Stimulated activated CD8-positive, alpha-beta memory T cell treated with anti-CD3 and anti-CD28 coated beads, Interleukin-7, amount 100 ng/mL, for 1 hour (primary cell): Measurements from ENCODE around the gene TACC2.
"Not testable (repeated sequence)": the region's sequence is repeated elsewhere in the genome, so short reads cannot be mapped to it uniquely, and the experiment has no call there.

Source experiments
- DNase-seq, 2 donors: peaks; one replicate each; pipeline ENCODE4 v3.0.0-alpha.2; 2020; ENCODE audit warnings: low read depth in 2 of 2

The TACC2 gene

GRCh38 chr10:121978511-121978910 lies 10.5 kb upstream of the TACC2 start:
- no peak for DNase-seq

DNA sequence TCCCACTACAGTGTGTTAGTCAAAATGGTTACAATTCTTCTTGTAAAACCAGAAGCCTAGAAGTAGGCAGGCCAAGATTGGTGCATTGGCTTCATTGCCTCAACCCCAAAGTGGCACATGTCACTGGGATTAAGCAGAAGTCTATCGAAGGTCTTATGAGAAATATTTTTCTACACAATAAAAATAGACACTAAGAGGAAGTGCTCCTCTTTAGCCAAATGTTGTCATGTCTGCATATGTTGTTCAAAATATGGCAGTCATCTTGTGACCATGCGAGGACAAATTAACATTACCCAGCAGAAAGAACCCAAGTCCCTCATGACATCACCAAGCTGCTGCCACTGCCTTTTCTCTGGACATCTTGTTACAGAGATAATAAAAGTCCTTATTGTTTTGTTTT lies 7.6 kb upstream of the TACC2 start:
- DNase-seq, result no peak

DNA sequence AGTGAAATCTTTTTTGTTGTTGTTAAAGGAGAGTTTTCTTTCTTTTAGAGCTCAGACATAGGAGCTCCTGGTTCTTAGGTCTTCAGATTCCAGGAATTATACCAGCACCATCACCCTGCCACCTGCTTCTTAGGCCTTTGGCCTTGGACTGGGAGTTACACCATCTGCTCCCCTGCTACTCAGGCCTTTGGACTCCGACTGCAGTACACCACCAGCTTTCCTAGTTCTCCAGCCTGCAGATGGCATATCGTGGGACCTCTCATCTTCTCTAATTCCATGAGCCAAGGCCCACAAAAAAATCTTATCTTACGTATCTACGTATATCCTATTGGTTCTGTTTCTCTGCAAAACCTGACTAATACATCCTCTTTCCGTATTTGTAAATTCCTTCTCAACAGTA lies 5.1 kb upstream of the TACC2 start:
- no peak for DNase-seq

GRCh38 chr10:121984463-121984862 lies 4.5 kb upstream of the TACC2 start:
- DNase-seq, result no peak

DNA sequence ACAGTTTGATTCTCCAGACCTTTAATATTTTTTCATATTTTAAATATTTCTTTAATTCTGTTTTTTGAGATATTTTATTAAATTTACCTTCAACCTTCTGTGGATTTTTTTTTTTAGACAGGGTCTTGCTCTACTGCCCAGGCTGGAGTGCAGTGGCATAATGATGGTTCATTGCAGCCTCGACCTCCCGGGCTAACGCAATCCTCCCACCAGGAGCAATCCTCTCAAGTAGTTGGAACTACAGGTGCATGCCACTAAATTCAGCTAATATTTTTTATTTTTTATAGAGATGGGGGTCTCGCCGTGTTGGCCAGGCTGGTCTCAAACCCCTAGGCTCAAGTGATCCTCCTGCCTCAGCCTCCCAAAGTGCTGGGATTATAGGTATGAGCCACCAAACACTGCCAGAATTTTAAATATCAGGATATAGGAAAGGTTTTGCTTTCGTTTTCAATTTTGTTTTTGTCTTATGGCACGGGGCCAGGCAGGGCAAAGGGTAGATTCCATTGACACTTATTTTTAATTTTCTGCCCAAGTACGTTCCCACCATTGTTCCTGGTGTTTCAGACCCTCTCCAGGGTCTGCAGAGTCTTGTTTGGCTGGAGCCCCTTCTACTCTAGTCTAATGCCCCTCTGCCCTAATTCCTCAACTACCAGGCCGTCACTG lies 1.2 kb downstream of the TACC2 start:
- DNase-seq, result no peak

GRCh38 chr10:121991727-121992126 lies 2.8 kb downstream of the TACC2 start:
- not testable (repeated sequence) for DNase-seq

DNA sequence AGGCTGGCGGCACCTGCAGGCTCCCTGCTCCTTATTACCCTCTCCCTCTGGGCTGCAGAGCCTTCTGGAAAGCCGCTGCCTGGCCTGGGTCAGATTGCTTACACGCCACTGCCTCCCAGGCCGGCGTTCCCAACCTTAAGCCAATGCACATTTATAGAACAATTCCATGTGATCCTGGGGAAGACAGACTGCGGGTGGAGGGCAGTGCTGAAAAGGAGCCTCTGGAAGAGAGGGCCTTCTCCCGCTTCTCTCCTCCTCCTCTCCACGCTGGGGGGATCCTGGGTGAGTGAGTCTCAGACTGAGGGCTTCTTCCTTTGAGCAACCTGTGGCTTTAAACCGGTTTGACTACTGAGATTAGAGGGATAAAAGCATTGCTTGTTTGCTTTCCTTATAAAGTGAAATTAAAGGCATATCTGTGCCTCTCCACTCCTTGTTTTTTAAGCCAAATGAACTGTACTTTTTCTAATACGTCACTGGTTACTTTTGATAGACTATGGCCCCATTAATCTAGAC lies 5.5 kb downstream of the TACC2 start:
- no peak for DNase-seq

GRCh38 chr10:121998462-121998861 lies 9.5 kb downstream of the TACC2 start:
- no peak for DNase-seq

- DNase-seq, result no peak
Measured at GRCh38 chr10:121999301-121999700, 10.3 kb downstream of the TACC2 start.

DNA sequence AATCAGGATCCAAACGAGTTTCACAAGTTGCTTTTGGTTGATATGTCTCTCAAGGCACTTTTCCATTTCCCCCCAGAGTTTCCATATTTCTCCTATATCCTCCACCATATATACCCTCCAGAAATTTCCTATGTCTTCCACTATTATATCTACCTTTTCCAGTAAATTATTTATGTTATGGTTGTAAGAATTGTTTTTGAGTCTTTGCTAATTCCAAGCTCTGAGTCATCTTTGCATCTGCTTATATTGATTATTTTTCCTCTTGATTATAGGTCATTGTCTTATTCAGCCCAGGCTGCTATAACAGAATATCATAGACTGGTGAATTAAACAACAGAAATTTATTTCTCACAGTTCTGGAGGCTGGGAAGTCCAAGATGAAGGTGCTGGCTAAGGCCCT lies 12.7 kb downstream of the TACC2 start:
- no peak for DNase-seq

DNA sequence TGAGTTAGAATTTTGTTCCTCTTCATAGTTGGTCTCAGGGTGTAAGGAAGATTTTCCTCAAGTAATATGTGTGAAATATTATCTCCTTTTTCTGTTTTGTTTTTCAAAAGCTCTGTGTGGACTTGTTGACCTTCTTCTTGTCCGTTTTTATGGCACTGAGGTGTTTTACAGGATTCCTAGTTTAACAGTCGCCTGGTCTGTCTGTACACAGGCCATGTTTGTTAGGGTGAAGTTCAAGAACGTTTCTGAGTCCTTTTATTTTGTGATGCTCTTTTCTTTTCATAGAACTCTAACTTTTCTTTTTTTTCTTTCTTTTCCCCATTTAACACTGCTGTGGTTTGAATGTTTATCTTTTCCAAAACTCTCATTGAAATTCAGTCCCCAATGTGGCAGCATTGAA lies 18.5 kb downstream of the TACC2 start:
- DNase-seq, result no peak

DNA sequence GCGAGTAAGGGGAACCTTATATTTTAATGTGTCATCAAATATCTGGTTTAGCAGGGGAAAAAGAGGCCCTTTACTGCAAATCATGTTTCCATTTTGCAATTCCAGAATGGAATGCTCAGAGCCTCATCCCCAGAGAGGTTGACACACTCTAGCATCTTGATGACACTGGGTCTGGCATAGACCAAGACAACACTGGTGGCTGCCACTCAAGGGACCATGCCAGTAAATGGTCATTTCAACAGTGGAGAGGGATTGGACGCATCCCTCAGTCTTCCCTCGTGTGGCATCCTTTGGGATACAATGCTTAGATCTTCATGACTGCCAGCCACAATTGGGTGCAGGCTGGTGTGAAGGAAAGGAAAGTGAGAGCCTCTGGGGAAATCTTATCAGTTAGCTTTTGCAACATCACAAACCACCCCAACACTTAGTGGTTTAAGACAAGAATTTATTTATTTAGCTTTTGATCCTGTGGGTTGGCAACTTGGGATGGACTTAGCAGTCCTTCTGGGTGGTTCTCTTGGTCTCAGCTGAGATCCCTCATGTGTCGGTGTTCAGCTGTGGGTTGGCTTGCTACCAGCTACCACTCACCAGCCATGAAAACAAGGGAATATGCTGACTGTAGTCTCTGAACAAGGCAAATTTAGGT lies 21.6 kb downstream of the TACC2 start:
- no peak for DNase-seq

- DNase-seq, result no peak
Measured at GRCh38 chr10:122012731-122013130, 23.8 kb downstream of the TACC2 start.

GRCh38 chr10:122013311-122013780 lies 24.4 kb downstream of the TACC2 start:
- DNase-seq, result no peak

- no peak for DNase-seq
Measured at GRCh38 chr10:122014652-122015248, 25.8 kb downstream of the TACC2 start.

GRCh38 chr10:122017926-122018325 lies 29.0 kb downstream of the TACC2 start:
- DNase-seq, result not testable (repeated sequence)

DNA sequence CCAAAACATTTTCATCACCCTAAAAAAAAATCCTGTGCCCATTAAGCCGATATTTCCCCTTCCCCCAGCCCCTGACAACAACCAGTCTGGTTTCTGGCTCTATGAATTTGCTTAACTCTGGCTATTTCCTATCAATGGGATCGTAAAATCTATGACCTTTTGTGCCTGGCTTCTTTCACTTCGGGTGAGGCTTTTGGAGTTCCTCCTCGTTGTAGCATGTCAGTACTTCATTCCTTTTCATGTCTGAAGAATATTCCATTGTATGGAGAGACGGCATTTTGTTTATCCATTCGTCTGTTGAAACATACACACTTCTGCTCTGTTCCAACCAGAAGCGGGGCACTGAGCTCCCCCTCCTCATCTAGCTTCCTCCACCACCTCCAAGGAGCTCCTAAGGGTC lies 29.5 kb downstream of the TACC2 start:
- no peak for DNase-seq

GRCh38 chr10:122018951-122019413 lies 30.0 kb downstream of the TACC2 start:
- DNase-seq, result no peak

DNA sequence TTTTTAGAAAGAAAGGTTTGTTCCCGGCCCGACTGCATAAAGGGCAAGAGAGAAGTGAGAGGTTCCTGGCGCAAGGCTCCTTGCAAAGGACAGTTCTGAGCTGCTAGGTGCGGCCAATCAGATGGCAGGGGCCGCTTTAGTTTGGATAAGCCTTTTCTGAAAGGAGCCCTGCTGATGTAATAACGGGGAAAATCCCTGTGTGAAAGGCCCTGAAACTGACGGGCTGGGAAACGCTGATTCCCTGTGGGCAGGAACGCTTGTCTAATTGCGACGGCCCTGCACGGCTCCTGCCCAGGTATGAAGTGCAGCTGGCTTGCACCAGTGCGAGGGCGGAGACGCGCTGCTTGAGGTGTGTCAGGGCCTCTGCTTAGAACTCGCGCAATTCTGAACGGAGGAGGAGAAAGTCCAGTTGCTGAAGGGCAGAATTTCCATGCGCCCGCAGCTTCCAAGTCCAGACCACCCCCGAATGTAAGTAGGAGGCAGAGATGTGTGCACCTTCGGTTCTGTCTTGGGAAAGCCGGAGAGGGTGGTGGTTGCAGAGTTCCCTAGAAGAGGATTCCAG lies 30.5 kb downstream of the TACC2 start:
- no peak for DNase-seq

- no peak for DNase-seq
Measured at GRCh38 chr10:122020226-122020625, 31.3 kb downstream of the TACC2 start.

DNA sequence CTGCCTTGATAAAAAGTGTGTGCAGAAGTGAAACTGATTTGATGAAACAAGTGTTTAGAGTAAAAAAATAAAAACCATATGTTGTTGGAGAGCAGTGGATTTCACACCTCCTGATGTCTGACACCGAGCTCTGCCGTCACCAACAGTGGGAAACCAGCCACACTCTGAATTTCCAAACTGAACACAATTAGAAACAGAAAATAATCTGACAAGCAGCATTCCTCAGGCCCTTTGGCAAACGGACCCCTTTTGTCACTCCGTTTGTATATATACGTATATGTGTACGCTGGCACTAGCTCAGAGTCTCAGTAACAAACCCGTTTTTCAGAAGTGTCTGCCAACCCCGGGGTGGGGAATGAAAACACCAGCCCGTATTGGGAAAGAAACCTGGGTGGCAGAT lies 32.4 kb downstream of the TACC2 start:
- no peak for DNase-seq

DNA sequence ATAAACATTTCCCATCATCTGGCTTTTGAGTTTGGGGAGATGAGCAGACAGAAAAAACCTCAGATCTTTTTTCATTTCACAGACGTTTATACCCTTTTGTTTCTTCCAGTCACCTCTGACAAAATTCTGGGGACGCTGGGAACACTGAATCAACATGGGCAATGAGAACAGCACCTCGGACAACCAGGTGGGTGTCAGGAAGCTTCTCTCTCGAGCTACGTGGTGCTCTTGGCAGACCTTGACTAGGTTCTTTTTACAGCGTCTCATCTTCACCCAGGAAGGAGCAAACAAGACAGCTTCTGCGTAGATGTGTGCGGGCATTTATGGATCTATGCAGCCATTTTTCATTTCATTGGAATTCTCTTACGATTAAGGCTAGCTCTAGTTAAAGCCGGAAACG lies 32.9 kb downstream of the TACC2 start:
- DNase-seq, result no peak

GRCh38 chr10:122022276-122022675 lies 33.3 kb downstream of the TACC2 start:
- no peak for DNase-seq
